GM18909 (cell line): ENCODE results near the gene AMZ1.
"Not testable (repeated sequence)": the region's sequence is repeated elsewhere in the genome, so short reads cannot be mapped to it uniquely, and the experiment has no call there.

Source experiments
- ATAC-seq: cut with Tn5 transposase; IDR thresholded peaks from one replicate; pipeline ENCODE4 v1.9.1; 2021; ENCODE audit warnings: mild to moderate bottlenecking; ENCODE audit not compliant: unreplicated experiment, poor library complexity

The AMZ1 gene

DNA sequence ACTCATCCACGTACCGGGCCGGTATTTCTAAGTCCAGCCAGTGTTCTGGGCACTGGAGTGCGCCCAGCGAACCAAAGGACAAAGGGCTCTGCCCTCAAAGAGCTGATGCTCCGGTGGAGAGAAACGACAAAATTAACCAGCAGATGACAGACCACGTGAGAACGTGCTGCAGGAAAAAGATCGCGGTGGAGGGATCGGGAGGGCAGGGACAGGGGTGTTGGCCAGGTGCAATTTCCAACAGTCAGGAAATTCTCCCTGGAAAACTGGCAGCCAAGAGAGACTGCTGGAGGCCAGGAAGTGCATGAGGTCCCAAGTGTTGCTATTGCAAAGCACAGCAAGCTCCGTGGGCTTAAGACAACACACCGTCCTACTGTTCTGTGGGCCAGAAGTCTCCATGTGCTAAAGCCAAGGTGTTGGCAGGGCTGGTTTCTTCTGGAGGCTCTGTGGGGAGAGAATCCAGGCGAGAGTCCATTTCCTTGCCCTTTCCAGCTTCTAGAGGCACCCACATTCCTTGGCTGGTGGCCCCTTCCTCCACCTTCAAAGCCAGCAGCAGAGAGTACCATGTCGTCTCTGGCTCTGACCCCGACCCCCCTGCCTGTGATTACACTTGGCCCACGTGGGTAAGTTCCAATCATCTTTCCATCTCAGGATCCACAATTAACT lies 21.3 kb upstream of the AMZ1 start:
- ATAC-seq, result no peak

DNA sequence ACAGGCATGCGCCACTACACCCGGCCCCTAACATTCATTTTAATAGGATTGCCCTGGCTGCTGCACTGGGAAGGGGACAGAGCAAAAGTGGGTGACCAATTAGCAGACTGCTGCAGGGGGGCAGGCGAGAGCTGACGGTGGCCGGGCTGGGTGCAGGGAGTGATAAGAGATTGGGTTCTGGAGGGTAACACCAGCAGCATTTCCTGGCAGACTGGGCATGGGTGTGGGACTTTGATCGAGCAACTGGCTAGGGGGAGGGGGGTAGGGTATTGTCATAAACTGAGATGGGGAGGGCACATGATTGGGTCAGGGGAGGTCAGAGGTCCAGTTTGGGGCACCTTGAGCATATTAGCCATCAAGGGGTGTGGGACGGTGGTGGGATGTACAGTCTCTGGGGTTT lies 20.2 kb upstream of the AMZ1 start:
- no peak for ATAC-seq

DNA sequence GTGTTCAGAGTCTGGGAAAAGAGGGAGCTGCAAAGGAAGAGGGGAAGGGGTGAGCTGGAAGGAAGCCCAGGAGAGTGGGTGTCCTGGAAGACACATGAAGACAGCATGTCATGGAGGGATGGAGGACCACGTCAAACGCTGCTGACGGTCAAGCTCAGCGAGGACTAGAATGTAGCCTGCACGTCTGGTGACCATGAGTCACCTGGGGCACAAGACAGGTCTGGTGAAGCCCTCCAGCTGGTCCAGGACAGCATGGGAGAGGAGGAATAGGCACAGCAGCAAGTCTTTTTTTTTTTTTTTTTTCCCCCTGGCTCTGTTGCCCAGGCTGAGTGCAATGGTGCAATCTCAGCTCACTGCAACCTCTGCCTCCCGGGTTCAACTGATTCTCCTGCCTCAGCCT lies 19.6 kb upstream of the AMZ1 start:
- no peak for ATAC-seq

DNA sequence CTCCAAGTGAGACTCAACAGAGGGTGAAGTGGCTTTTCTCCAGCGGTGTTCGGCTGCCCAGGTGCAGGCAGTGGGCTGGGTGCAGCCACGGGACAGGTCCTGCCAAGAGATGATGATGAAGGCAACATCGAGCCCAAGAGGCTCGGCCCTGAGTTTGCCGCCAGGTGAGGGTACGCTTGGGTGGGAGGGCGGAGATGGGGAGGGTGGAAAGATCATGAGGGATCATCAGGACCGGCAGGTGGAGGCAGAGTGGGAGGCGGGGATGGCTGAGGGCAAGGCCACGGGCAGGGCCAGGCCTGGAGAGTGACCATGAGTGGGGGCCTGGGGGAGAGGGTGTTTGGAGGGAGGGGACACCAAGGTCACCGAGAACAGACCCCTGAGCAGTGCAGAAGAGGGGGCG lies 17.8 kb upstream of the AMZ1 start:
- ATAC-seq, result no peak

DNA sequence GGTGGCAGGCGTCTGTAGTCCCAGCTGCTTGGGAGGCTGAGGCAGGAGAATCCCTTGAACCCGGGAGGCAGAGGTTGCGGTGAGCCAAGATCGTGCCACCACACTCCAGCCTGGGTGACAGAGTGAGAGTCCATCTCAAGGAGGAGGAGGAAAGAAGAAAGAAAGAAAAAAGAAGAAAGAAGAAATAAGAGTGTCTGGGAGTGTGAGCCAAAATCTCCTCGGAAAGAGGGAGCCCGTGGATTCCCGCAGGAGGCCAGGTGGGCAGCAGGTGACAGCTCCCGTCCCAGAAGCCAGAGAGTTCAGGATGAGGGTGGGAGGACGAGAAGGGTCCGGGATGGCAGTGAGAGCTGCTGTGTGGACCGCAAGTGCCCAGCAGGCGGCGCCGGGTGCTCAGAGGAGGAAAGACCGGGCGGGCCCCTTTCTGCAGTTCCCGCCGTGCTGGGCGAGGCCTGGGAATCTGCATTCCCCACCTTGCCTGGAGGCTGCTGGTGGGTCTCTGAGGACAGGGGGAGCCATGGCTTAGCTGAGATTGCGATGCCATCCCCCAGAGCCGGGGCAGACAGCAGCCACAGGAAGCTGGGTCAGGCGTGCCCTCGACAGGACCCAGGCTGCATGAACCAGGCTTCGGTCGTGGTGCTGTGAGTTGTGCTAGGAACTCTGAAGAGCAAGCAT lies 17.1 kb upstream of the AMZ1 start:
- ATAC-seq, result peak; percentile 47

DNA sequence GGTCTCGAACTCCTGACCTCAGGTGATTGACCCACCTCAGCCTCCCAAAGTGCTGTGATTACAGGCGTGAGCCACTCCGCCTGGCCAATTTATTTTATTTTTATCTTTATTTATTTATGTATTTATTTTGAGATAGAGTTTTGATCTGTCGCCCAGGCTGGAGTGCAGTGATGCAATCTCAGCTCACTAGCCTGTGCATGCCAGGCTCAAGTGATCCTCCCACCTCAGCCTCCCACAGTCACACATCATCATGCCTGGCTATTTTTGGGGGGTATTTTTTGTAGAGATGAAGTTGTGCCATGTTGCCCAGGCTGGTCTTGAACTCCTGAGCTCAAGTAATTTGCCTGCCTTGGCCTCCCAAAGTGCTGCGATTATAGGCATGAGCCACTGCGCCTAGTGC lies 14.8 kb upstream of the AMZ1 start:
- not testable (repeated sequence) for ATAC-seq

DNA sequence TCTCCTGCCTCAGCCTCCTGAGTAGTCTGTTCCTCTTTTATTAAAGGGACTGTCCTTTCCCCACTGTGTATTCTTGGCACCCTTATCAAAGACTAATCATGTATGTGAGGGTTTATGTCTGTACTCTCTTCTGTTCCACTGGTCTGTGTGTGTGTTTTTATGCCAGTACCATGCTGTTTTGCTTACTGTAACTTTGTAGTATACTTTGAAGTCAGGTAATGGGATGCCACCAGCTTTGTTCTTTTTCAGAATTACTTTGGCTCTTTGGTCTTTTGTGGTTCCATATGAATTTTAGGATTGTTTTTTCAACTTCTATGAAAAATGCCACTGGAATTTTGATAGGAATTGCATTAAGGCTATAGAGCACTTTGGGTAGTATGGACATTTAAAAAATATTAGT lies 14.1 kb upstream of the AMZ1 start:
- ATAC-seq, result no peak

DNA sequence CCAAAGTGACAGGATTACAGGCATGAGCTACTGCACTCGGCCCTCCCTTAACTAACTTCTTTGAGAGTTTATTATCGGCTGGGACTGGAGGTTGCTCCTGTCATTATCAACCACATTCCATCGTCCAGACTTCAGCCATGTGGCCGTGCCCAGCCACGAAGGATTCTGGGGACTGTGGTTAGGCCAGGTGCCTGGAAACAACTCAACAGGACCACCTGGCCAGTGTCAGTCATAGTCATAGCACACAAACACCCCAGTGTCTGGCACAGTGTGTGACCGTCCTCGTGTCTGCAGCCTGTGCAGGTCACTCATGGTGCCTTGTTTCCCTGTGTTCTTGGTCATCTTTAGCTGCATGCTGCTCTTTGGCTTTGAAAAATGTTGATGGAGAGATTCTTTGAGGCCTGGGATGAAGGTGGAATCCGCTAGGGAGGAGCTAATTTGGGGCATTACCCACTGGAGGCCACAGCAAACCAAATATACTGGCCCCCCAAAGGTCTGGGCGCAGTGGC lies 12.7 kb upstream of the AMZ1 start:
- no peak for ATAC-seq

DNA sequence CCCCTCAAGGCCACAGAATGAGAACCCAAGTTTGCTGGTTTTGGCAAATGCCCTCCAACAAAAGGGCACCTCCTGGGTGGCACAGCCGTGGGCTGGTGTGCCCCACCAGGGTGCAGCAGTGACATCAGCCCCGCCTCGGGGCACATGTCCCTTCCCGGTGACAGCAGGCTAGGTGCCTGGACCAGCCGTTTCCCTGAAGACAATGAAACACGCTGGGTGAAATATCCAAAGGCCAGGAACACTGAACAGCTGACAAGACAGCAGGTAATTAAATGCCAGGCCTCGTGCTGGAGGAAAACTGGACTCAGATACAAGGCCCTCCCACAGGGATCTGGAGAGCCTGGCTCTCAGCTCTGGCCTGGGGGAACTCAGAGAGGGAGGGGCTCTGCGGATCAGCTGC lies 11.4 kb upstream of the AMZ1 start:
- ATAC-seq, result not testable (repeated sequence)

DNA sequence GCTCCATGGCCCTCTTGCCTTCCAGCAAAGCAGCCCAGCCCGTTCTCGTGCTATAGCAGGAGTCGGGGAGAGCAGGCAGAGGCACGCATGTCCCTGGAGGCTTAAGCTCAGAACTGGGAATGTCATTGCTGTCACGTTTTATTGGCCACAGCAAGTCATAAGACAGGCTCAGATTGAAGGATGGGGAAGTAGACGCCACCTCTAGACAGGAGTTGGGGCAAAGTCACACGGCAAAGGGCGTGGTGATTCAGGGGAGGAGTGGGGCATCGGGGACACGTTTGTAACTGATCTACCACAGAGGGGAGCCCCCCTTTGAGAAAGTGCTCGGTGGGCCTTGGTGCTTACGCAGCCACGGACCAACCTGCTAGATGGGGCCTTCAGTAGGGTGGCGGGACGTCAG lies 9.5 kb upstream of the AMZ1 start:
- not testable (repeated sequence) for ATAC-seq

DNA sequence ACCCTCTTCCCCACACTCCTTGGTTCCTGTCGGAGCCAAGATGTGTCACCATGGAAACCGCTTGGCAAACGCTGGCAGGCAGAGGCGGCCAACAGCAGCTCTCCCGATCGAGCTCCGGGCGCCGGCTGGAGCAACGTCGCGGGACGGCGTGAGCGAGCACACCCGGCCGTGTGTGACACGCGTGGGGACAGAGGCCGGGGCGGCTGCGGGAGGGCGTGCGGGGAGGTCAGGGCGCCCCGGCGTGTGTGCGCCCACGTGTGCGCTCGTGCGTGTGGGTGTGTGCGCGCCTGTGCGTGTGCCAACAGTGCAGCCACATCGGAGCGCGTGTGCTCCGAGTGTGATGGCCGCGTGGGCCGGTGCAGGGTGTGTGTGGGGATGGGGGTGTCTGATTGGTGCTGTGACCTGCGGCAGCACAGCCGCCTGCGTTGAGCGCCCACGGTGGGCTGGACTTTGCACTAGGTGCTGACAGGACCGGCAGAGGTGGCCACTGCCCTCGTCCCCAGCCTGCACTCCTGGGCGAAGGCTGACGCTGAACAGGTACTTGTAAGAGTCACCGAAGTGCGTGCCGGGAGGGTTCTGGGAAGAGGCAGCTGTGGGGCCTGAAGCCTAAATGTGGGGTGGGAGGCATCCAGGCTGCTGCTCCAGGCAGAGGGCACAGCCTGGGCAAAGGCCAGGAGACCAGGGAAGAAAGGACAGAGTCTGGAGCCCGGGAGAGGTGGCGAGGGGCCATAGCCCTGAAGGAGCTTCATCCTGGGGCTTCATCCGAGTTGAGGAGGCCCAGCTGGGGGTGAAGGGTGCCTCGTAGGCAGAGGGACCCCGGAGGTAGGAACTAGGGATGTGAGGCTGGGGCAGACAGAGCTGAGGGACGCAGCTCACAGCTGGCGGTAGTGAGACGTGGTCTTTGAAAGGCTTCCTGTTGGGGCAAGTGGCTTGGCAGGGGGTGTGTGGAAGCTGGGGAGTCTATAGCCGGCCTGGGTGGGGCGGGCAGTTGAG lies 8.6 kb upstream of the AMZ1 start:
- ATAC-seq, result not testable (repeated sequence)

DNA sequence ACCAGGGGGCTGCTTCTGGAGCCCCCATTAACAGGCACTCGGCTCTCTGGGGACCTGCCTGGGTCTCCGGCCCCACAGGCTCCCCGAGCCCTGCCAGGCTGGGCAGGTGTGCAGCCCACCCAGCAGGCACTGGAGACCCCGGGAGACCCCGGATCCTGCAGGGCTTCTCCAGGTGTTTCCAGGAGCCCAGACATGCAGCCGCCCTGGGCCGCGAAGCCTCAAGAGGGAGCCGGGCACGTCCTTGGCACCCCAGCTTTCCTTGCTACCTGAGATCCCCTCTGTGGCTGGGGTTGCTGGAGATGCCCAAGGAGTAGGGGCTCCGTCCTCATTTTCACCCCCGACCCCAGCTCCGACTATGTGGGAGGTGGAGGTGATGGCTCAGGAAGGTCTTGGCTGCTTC lies 7.7 kb upstream of the AMZ1 start:
- ATAC-seq, result no peak

DNA sequence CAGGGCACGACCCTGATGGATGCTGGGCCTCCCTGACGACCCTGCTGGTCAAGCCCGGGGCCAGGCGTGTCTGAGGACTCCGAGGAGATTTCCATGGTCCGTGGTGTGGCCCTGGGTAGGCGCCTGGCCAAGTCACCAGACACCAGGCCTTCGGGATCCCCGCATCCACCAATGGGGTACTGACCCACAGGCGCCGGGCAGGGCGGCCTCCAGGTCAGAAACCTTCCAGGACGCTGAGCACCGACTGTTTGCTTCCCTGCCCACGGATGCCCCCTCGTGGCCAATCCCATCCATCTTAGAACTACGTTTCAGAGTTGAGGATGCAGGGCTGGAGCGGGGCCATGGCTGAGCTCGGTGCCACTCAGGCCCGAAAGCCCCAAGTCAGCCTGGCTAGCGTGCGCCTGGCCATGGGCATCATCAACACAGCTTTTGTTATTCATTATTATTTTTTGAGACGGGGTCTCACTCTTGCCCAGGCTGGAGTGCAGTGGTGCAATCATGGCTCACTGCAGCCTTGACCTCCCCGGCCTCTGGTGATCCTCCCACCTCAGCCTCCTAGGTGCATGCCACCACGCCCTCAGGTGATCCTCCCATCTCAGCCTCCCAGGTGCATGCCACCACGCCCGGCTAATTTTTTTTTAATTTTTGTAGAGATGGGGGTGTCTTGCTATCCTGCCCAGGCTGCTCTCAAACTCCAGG lies 7.1 kb upstream of the AMZ1 start:
- ATAC-seq, result peak; percentile 52

DNA sequence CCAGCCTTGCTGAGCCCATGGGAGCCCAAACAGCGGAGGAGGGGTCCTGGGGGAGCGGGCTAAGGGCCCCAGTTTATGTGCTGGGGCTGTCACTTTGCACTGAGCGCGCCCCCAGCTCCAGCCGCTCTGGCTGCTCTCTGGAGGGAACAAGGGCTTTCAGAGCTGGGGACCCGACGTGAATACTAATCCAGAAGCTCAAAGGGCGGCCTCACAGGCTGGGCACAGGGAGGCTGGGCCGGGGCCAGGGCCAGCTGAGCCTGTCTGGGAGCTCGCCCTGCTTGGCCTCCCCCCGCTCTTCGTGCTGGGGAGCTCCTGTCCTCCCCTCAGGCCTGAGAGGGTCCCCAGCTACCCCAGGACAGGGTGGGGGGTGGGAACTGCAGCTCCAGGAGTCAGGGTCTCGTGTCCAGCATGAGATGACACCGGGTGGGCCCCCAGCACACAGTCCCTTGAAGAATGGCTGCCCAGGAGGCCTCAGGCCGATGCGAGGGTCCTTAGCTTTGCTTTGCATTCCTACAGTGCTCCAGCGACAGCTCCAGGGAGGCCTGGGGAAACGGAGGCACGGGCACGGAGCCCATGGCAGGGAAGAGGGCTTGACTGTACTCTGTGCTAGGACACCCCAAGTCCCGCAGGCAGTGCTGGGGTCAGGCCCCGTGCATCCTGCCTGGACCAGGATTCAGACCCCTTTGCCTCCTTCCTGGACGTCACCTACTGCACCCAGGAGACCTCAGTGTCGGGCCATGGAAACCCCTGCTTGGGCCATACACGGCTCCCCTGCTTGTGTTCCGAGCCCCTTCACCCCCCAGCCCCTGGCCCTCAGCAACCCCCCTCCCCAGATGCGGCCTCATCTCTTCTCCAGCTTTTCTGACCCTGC lies 5.8 kb upstream of the AMZ1 start:
- no peak for ATAC-seq

DNA sequence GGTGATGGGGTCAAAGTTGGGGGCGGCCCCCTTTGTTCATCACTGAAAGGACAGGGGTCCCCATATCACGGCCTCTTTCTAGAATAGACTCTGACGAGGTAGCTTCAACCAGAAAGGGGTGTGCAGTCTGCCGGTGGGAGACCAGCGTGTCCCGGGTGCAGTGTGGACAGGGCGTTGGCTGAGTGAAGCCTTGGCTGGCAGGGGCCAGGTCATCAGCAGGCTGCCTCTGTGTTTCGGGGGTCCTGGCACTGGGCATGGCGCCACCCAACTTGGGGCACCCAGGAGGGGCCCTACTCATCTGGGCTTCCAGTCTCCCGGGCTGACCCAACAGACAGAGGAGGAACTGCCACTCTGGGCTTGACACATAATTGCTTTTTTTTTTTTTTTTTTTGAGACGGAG lies 3.5 kb upstream of the AMZ1 start:
- no peak for ATAC-seq

DNA sequence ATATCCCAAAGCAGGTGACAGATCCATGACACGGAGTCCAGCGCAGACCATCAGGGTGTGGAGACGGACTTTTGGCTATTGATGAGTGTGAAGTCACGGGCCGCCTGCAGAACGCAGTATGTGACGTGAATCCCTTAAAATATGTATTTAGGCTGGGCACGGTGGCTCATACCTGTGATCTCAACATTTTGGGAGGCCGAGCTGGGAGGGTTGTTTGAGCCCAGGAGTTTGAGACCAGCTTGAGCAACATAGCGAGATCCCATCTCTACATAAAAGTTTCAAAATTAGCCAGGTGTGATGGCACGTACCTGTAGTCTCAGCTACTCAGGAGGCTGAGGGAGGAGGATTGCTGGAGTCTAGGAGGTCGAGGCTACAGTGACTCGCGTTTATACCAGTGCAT lies 1.9 kb upstream of the AMZ1 start:
- ATAC-seq, result no peak

DNA sequence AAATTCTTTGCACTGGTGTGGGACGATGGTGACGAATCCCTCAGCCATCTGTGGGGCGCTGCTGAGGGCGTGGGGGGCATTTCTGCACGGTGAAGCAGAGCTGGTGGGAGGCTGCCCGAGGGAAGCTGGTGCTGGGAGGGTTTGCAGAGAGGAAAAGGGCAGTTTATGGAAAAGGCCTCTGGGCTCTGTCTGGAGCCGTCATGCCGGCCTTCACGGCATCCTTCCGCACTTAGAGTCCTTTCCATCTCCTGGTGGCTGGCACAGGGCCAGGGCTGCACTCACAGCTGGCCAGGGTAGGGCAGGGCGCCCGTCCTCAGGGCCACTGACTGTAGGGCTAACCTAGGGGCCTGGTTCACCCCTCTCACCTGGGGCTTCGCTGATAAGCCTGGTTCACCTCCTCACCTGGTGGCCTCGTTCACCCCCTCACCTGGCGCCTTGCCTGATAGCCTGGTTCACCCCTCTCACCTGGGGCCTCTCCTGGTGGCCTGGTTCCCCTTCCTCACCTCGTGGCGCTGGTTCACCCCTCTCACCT lies 598 bp upstream of the AMZ1 start:
- ATAC-seq, result no peak

DNA sequence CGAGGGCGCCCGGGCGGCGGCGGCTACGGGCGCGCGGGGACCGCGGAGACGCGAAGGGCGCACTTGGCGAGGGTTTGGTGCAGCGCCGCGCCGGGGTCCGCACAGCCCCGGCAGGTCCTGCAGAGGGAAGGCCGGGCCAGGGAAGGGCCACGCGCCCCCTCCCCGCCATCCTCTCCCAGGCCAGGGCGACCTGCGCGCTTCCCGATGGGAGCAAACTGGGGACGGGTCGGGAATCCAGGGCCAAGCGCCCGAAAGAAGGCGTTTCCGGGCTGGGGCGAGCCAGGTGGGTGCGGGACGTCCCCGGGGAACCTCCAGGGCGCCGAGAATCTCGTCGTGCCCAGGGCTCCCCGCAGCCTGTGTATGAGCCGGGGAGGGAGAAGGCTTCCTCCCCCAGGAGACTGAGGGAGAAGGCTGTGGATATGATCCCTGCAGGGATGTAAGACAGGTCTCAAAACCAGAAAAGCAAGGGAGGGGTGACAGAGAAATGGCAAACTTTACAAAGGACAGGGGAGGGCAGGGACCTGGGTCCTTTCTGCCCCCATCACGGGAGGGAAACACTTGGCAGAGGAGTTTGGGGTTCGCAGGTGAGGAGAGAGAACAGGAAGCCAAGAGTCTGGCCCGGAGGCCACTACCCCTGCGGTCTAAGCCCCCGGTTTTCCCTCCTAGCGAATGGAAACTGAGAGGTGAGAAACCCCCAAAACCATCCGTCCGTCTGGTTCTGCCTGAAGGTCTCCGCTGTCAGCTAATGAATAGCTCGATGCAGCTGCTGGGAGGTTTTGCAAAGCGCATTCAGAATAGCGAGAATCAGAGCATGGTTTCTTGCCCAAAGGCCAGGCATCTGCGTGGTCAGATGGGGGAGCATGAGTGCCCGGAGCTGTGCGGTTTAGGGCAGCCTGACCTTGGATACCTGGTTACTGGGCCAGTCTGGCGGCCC lies 674 bp downstream of the AMZ1 start:
- peak; percentile 80 for ATAC-seq
